Measurements from ENCODE around the gene GYG1.
A peak's percentile ranks its signal among the peaks of the same experiment; 100 is the strongest.

GYG1 gene

DNA sequence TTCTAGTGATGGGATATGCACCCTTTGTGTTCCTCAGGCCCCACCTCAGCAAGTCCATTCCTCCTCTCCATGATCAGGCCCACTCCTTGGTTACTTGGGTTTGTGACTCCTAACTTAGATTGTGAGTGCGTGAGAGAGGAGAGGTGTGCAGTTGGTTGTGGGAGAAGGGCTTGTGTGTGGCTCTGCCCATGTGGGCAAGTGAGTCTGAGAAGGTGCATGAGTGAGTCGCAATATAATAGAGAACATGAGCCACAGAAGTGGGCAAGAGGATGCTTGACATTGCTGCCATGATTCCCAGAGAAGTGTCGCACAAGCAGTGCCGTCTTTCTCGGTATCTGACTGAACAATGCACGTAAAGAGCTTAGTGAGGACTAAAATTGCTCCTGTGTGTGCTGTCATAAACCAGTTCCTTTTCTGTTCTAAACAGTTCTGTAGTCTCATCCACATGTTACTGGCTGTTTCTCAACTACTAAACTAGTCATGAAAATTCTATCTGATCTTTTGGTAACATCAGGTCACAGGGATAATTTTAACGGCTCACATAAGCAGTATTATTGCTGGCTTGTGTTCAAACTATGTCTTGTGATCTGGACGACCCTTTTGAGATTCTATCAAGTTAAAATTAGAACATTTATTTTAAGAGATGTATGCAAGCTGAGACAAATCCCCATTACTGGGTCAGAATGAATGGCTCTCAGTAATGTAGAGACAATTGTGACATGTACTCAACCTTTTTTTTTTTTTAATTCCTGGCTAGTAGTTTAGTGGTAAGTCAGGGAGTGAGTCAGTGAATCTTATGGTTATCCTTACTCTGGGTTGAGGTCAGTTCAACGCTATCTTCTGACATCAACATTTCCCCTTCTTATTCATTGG, 25.6 kb downstream of the GYG1 start:
- DNase-seq (ENCODE audit: low read depth): peak; percentile 75

DNA sequence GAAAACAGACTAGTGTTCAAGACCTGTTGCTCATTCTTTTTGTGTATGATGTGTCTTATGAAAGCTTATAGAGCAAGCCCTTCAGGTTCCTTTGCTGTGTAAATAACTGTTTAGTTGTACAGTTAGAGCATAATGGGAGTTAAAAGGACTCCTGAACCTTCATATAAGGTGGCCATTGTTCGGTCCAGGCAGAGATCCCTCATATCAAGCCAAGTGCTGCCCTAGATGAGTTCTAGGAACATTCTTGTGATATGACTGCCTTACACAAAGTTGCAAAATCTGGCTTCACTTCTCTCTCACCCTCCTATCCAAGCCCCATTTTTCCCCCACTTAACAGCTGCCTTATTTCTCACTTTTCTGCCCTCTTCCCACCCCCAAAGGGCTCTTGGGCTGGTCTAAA, 26.9 kb downstream of the GYG1 start:
- no peak for DNase-seq (ENCODE audit: low read depth)

DNA sequence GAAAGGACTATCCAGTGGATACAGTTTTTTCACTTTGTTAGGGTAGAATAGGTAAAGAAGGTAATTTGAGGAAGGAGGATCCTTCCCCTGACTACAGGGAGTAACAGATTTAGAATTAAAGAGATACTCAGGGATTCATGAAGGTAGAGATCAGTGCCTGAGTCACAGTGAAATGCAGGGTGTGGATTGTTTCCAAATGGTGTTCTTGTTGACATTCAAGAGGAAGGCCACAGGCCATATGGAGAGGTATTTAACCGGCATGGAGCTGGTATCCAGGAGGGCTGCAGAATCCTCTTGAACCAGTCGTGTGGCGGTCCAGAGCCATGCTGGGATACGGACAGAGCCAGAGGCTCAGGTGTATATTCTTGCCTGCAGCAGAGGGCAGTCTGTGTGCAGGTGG, 28.2 kb downstream of the GYG1 start:
- DNase-seq (ENCODE audit: low read depth): no peak

DNA sequence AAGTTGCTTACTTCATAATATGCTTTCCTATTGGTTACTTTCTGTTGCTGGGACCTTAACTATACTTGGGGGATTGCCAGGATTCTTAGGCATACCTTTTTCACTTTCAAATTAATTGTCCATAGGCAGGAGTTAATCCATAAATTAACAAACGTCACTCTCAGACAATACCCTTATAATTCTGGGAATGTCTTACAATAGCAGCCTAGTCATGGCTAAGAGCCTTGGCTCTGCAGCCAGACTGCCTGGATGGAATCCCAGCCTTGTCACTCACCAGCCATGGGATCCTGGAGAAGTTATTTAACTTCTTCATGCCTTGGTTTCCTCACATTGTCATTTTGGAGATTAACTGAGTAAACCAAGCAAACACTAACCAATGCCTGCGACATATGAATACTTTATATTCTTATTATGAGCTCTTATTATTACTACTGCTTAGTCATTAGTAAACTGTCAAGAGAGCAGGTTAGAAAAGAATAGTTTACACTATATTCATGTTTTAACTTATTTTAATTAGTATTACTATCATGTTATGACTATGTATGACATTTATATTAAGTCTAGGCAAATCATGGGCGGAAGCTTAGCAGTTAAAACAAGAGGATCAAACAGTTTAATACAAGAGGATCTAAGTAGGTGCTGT, 29.0 kb downstream of the GYG1 start:
- DNase-seq (ENCODE audit: low read depth): no peak

DNA sequence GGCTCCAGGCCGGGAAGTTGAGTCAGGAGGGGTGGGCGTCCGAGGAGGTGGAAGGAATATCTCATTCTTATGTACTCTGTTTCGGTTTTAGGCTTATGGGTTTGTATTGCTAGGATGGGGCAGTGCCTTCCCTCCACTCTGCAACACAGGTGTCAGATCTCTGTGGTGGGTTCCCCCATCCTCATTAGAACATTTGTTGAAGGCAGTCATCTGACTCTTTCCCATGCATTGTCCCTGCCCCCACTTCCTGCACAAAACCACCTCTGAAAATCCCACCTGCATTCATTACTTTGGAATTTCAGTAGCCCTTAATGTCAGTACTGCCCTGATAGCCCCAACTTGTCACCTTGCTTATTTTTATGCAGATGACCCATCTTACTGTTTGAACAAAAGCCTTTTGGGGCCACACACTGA, 29.5 kb downstream of the GYG1 start:
- no peak for DNase-seq (ENCODE audit: low read depth)

DNA sequence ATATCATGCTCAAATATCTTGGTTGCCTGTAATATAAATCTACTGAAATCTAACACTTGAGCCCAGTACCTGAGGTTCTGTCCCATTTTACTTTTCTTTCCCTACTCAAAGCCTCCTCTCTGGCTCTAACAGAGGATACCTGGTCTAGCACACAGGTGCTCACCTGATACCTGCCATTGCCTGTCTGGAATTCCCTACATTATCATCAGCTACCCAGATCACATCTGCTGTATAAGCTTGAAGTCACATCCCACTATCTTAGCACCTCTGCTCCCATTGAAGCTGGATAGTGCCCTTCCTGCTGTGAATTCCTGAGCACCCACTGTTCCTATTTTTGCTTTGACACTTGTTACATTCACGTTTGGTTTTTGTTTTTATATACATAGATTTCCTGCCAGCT, 30.5 kb downstream of the GYG1 start:
- DNase-seq (ENCODE audit: low read depth): no peak

DNA sequence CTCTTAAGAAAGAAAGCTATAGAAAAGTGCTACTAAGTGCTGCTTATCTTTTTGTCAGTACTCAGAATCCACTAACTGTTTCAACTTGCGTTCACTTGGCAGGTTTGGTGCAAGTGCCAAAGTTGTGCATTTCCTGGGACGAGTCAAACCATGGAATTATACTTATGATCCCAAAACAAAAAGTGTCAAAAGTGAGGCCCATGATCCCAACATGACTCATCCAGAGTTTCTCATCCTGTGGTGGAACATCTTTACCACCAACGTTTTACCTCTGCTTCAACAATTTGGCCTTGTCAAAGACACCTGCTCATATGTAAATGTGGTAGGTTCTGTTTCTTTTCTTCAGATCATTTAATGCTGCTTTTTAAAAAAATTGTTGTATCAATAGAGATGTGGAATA, 32.6 kb downstream of the GYG1 start:
- DNase-seq (ENCODE audit: low read depth): no peak

DNA sequence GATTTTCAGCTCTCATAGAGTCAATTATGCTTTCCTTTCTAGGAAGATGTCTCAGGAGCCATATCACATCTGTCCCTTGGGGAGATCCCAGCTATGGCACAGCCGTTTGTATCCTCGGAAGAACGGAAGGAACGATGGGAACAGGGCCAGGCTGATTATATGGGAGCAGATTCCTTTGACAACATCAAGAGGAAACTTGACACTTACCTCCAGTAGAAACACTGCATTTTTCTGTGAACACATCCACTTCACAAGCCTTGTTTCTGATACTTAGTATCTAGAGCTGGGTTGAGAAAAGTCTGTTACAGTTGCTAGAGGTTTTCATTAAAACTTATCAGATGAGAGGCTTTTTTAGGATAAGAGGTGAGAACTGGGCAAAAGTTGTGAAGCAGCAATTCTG, 35.4 kb downstream of the GYG1 start:
- no peak for DNase-seq (ENCODE audit: low read depth)

DNA sequence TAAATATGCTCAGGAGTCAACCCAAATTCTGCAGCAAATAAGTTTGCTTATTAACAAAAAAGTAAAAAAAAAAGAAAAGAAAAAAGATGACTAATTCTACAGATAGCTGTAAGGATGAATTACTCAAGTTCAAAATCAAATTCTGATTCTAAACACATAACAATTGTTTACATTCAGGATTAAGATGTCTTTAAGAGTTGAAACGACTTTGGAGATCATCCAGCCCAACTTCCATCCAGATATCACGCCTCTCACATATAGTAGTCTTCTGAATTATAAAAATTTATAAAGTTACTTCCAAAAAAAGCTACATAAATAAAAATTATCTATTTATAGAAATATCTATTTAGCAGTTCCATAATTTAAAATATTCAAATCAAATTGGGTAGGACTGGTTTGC, 39.8 kb downstream of the GYG1 start:
- DNase-seq (ENCODE audit: low read depth): no peak

DNA sequence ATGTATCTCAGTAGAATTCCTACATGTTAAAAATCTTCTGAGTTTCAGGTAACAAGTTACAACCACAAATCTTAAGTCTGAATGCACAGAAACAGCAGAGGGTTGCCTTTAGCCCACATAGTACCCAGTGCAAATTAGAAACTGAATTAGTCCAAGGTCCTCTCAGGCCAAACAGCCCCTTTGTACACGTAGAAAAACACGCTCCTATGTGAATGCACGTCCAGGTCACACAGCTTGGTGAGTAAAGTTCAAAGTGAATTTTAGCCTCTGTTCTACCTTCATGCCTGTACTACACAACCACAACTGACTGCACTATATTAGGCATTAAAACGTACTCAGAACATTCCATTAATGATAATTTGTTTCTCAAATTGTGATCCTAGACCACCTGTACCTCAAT, 46.3 kb downstream of the GYG1 start:
- DNase-seq (ENCODE audit: low read depth): no peak

DNA sequence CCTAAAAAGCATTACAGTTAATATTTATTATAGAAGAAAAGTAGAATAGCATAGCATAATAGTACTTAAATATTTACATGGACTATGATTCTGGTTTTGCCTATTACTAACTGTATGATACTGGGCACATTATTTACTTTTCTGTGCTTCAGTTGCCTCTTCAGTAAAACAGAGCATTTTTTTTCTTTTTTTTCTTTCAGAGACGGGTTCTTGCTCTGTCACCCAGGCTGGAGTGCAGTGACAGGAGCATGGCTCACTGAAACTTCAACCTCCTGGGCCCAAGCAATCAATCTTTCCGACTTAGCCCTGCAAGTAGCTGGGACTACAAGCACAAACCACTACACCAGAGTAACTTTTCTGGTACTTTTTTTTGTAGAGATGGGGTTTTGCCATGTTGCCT, 47.0 kb downstream of the GYG1 start:
- no peak for DNase-seq (ENCODE audit: low read depth)

DNA sequence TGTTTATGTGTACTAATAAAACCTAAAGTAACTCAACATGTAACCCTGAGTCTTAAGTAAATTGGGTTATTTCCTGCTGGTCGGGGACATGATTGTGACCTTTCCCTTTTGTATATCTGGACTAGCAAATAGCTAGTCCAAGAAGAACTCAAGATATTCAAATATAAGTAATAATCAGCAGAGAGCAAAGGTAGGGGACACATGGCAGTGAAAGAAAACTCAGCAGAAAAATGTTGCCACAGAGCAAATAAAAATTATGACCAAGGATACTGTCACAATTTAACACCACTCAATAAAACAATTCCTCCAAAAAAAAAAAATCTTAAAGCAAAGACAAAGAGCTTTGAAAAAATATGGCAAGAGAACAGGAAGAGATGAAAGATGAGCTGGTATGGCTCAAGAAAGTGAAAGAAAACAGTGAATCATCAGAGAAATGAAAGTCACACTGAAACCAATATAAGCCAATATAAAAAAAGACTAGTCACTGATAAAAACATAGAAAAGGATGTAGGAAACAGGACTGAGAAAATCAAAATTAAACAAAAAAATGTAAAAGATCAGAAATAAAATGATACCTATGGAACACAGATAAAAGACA, 51.5 kb downstream of the GYG1 start:
- DNase-seq (ENCODE audit: low read depth): peak; percentile 10

DNA sequence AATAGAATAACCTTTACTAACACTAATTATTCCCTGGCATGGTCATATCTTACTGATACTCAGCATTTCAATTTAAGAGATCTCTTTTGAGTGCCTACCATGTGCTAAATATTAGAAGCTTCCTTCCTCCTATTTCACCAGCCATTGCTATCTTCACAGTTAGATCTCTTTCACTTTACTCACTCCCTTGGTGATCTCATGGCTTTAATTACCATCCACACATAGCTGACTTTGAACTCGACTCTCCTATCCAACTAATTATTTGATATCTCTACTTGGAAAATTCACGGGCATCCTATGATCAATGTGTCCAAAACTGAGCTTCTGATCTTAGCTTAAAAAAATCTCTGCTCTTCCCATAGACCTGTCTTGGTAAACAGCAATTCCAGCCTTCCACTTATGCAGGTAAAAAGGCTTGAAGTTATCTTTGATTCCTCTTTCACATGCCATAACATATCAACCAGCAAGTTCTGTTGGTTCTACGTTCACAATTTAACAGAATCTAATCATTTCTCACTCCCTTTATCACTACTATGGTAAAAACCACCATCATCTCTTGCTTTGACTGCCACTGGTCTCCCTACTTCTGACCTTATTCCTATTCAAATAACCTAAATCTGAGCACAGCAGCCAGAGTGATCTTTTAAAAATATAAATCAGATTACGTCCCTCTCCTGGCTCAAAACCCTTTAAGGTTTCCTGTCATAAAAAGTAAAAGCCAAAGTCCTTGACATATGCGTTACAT, 53.2 kb downstream of the GYG1 start:
- DNase-seq (ENCODE audit: low read depth): no peak

DNA sequence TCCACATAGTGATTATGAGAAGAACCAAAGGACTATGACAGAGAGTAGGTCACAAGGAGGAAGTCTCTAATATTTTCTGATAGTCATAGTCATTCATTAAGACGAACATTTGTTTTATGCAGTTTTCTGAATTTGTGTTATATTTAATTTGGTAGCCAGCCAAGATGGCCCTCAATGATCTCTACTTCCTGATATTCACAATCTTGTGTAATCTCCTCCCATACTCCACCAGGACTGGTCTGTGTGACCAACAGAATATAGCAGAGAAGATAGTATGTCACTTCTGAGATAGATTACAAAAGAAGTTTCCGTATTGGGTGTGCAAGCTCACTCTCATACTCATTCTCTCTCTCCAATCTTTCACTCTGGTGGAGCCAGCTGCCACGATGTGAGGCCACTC, 64.2 kb downstream of the GYG1 start:
- DNase-seq (ENCODE audit: low read depth): no peak

DNA sequence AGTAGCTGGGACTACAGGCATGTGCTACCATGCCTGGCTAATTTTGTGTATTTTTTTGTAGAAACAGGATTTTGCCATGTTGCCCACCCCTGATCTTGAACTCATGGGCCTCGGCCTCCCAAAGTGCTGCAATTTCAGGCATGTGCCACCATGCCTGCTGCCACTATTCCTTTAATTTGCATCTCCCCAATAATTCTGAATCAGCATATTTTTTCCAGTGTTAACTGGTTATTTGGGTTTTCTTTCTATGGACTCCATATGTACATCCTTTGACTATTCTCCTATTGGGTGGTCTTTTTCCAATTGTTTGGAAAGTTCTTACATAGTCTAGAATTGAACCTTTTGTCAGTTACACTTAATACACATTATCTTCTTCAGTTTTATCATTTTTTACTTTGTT, 66.9 kb downstream of the GYG1 start:
- DNase-seq (ENCODE audit: low read depth): no peak

DNA sequence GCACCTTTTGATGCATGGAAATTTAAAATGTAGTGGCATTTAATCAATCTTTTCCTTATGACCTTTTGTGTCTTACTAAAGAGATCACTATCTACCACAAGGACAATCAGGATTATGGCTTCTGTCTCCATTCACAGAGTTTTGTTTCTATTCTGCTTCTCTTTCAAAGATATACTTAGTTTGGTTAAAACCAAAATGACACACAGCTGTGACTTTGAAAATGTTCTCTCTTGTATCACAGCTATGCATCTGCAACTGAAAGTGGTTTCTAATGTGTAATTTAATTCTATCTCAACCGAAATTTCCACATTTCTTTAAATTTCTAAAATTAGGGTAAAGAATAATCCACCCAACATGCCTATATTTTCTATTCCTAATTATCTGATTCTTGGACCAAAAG, 67.3 kb downstream of the GYG1 start:
- DNase-seq (ENCODE audit: low read depth): no peak

DNA sequence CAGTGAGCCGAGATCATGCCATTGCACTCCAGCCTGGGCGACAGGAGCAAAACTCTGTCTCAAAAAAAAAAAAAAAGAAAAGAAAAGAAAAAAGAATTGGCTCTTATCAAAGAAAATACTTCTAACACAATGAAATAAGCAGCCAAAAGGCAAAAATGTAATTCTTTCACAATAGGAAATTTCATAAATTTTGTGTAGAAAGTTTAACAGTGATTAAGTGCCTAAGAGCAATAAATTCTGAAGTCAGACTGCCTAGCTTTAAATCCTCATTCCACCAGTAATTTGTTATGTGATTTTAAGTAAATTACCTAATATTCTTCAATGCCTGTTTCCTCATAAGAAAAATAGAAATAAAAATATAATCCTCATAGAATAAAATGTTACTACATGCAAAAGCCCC, 70.4 kb downstream of the GYG1 start:
- DNase-seq (ENCODE audit: low read depth): no peak

DNA sequence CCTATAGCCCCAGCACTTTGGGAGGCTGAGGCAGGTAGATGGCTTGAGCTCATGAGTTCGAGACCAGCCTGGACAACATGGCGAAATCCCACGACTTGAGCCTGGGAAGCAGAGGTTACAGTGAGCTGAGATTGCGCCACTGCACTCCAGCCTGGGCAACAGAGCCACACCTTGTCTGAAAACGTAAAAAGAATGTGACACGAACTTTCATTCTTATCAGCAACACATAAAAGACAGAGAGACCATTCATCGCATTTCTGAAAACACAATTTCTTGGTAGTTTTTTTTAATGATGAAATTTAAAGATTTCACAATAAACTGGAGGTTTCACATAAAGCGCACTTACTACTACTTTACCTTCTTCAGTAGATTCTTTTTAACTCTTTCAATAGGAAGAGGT, 76.5 kb downstream of the GYG1 start:
- no peak for DNase-seq (ENCODE audit: low read depth)
